Esophagus squamous epithelium (tissue), 5 donors: ENCODE measurements around the gene TOMM40. TPM values are rescaled to one million over a fixed set of nuclear protein-coding genes. Genes with fewer than 3 reads are reported as not detected.
"Not testable (repeated sequence)": the region's sequence is repeated elsewhere in the genome, so short reads cannot be mapped to it uniquely, and the experiment has no call there.

Experiments
- DNase-seq: peaks from one replicate; lab custom pipeline; 2025; lab: John Stamatoyannopoulos, UW
- H3K27ac ChIP-seq, 4 donors: fragments of 200-600 bp; sonication (generic); one replicate each; pipeline ENCODE4 v1.5.1; 2016 to 2019; ENCODE audit warnings: mild to moderate bottlenecking in 1 of 4
- H3K27me3 ChIP-seq, 4 donors: fragments of 200-600 bp; sonication (generic); 1 replicate in 3 of 4; 2 replicates in 1 of 4; pipeline versions ENCODE4 v1.5.1 to v1.6.0; 2017 to 2021; ENCODE audit warnings: antibody characterized with exemption in 1 of 4
- H3K36me3 ChIP-seq, 3 donors: fragments of 200-600 bp; sonication (generic); one replicate each; pipeline ENCODE4 v1.5.1; 2016 to 2019
- H3K4me1 ChIP-seq, 3 donors: fragments of 200-600 bp; sonication (generic); one replicate each; pipeline ENCODE4 v1.5.1; 2017 to 2019
- H3K4me3 ChIP-seq, 4 donors: fragments of 200-600 bp; sonication (generic); 1 replicate in 3 of 4; 2 replicates in 1 of 4; pipeline ENCODE4 v1.5.1; 2016 to 2019; ENCODE audit warnings: mild to moderate bottlenecking in 2 of 4, moderate library complexity in 1 of 4
- H3K9me3 ChIP-seq, 3 donors: fragments of 200-600 bp; sonication (generic); one replicate each; pipeline ENCODE4 v1.5.1; 2016 to 2019
- CTCF ChIP-seq, 6 experiments: fragments of 450-650 bp in 4 of 6; fragments of 200-600 bp in 2 of 6; sonication (generic) in 2 of 6; IDR thresholded peaks; one replicate each; pipeline ENCODE4 v1.5.1; 2016 to 2019; ENCODE audit warnings: antibody characterized with exemption in 6 of 6, mild to moderate bottlenecking in 4 of 6, moderate library complexity in 4 of 6
- POLR2A ChIP-seq, 4 donors: fragments of 450-650 bp; IDR thresholded peaks; one replicate each; pipeline ENCODE4 v1.6.1; 2017; ENCODE audit warnings: antibody characterized with exemption in 4 of 4, mild to moderate bottlenecking in 4 of 4, moderate library complexity in 3 of 4
- WGBS, 2 donors: methylation state at CpG; one replicate each; pipeline ENCODE4 v1.1.5; 2018; 5-methylcytosine and 5-hydroxymethylcytosine counted together
- intact Hi-C: fragments of 100-400 bp; cut with DNase I; formaldehyde crosslinking; loops from one replicate; pipeline ENCODE4 v1.15.0; 2022
- total RNA-seq, 4 donors: library from RNA; depleted of rRNA; stranded (reverse); fragments of >200 nt; gene quantifications; one replicate each; pipeline ENCODE4 v1.1.0, GENCODE V29; 2016
- donor health status: DM: yes; HTN: yes; CAD: no.

Gene TOMM40
- total RNA-seq, 4 donors from 2014 or later, result 64.7 to 142 (median 79.0) TPM

GRCh38 chr19:44878120-44878865 lies 12.8 kb upstream of the TOMM40 start:
- peak overlapping the region in 2 of 4 donors; percentile 53 to 57 for H3K27ac ChIP-seq
- H3K27me3 ChIP-seq, result no peaks in the 10 kb centered on the region
- TF ChIP-seq CTCF (IDR thresholded peaks at IDR 0.05) (no peak), POLR2A (IDR thresholded peaks at IDR 0.05) (no peak)
- H3K36me3 ChIP-seq, result peaks cover 11 to 70% (median 19%) of the 10 kb centered on the region in 3 donors
- DNase-seq, result no peak
- WGBS, 2 donors, result 82 to 85% methylated on average over 3 to 6 of the region's 26 CpGs
- no peak overlapping the region for H3K4me3 ChIP-seq
- H3K9me3 ChIP-seq, result no peaks in the 10 kb centered on the region
- peaks cover 0 to 59% (median 8%) of the 10 kb centered on the region in 3 donors for H3K4me1 ChIP-seq
- intact Hi-C loops, result no loop called here

GRCh38 chr19:44879309-44880065 lies 11.6 kb upstream of the TOMM40 start:
- Histone ChIP-seq H3K4me1 (peaks cover 0 to 54% (median 8%) of the 10 kb centered on the region in 3 donors), H3K4me3 (no peak overlapping the region), H3K36me3 (peaks cover 8 to 70% (median 9%) of the 10 kb centered on the region in 3 donors), H3K27ac (peak overlapping the region in 2 of 4 donors; percentile 53 to 57), H3K9me3 (no peaks in the 10 kb centered on the region), H3K27me3 (no peaks in the 10 kb centered on the region)
- no peak for TF ChIP-seq CTCF (IDR thresholded peaks at IDR 0.05)
- TF ChIP-seq POLR2A (IDR thresholded peaks at IDR 0.05), result no peak
- no peak for DNase-seq
- 60 to 88% methylated on average over 1 to 4 of the region's 18 CpGs for WGBS, 2 donors
- intact Hi-C loops, result no loop called here

- intact Hi-C loops, result no loop called here
- Histone ChIP-seq H3K36me3 (peaks cover 0 to 70% (median 0%) of the 10 kb centered on the region in 3 donors), H3K4me1 (peaks cover 0 to 29% (median 4%) of the 10 kb centered on the region in 3 donors), H3K27ac (no peak overlapping the region), H3K27me3 (no peaks in the 10 kb centered on the region), H3K4me3 (no peak overlapping the region), H3K9me3 (no peaks in the 10 kb centered on the region)
- no peak for DNase-seq
- TF ChIP-seq CTCF (IDR thresholded peaks at IDR 0.05) (no peak), POLR2A (IDR thresholded peaks at IDR 0.05) (no peak)
- 78 to 89% methylated on average over 7 to 9 of the region's 15 CpGs for WGBS, 2 donors
Observed at GRCh38 chr19:44882063-44882462, 9.0 kb upstream of the TOMM40 start.

GRCh38 chr19:44882619-44883397 lies 8.2 kb upstream of the TOMM40 start:
- Histone ChIP-seq H3K4me1 (peaks cover 0 to 21% (median 4%) of the 10 kb centered on the region in 3 donors), H3K36me3 (peaks cover 0 to 70% (median 0%) of the 10 kb centered on the region in 3 donors)
- H3K4me3 ChIP-seq, H3K27me3 ChIP-seq, H3K9me3 ChIP-seq, DNase-seq, H3K27ac ChIP-seq, intact Hi-C loops: not testable (repeated sequence)
- 91 to 92% methylated on average over 17 to 19 of the region's 19 CpGs for WGBS, 2 donors

- TF ChIP-seq POLR2A (IDR thresholded peaks at IDR 0.05) (no peak), CTCF (IDR thresholded peaks at IDR 0.05) (no peak)
- 85 to 88% methylated on average over 5 of the region's 5 CpGs for WGBS, 2 donors
- Histone ChIP-seq H3K27me3 (no peaks in the 10 kb centered on the region), H3K9me3 (no peaks in the 10 kb centered on the region), H3K36me3 (peaks cover 0 to 70% (median 0%) of the 10 kb centered on the region in 3 donors), H3K27ac (no peak overlapping the region), H3K4me3 (no peak overlapping the region), H3K4me1 (peaks cover 0 to 10% (median 0%) of the 10 kb centered on the region in 3 donors)
- DNase-seq, result no peak
- intact Hi-C loops, result no loop called here
Observed at GRCh38 chr19:44883922-44884321, 7.1 kb upstream of the TOMM40 start.
